ENCODE measurements around the gene PLD6. TPM values are rescaled to one million over a fixed set of nuclear protein-coding genes. Genes with fewer than 3 reads are reported as not detected.
A peak's percentile ranks its signal among the peaks of the same experiment; 100 is the strongest.
"Not testable (repeated sequence)": the region's sequence is repeated elsewhere in the genome, so short reads cannot be mapped to it uniquely, and the experiment has no call there.

Gene PLD6
- total RNA-seq, 4 donors from 2014 or later, result 7.1 to 20.7 (median 9.3) TPM

DNA sequence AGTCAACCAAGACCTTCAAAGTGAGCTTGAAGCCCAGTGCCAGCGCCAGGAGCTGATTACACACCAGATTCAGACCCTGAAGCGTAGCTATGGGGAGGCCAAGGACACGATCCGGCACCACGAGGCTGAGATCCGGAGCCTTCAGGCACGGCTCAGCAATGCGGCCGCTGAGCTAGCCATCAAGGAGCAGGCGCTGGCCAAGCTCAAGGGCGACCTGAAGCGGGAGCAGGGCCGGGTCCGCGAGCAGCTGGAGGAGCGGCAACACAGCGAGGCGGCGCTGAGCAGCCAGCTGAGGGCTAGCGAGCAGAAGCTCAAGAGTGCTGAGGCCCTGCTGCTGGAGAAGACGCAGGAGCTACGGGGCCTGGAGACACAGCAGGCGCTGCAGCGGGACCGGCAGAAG is 42.0 kb downstream of the PLD6 start:
- no peaks in the 10 kb centered on the region for H3K4me1 ChIP-seq
- no peaks in the 10 kb centered on the region for H3K27me3 ChIP-seq
- H3K9me3 ChIP-seq, result no peaks in the 10 kb centered on the region
- TF ChIP-seq POLR2AphosphoS5 (IDR thresholded peaks at IDR 0.05) (no peak), POLR2A (IDR thresholded peaks at IDR 0.05) (no peak), EP300 (IDR thresholded peaks at IDR 0.05) (no peak)
- TF ChIP-seq, protein P1, sequence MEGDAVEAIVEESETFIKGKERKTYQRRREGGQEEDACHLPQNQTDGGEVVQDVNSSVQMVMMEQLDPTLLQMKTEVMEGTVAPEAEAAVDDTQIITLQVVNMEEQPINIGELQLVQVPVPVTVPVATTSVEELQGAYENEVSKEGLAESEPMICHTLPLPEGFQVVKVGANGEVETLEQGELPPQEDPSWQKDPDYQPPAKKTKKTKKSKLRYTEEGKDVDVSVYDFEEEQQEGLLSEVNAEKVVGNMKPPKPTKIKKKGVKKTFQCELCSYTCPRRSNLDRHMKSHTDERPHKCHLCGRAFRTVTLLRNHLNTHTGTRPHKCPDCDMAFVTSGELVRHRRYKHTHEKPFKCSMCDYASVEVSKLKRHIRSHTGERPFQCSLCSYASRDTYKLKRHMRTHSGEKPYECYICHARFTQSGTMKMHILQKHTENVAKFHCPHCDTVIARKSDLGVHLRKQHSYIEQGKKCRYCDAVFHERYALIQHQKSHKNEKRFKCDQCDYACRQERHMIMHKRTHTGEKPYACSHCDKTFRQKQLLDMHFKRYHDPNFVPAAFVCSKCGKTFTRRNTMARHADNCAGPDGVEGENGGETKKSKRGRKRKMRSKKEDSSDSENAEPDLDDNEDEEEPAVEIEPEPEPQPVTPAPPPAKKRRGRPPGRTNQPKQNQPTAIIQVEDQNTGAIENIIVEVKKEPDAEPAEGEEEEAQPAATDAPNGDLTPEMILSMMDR (IDR thresholded peaks at IDR 0.05), result no peak
- no peak for ATAC-seq
- WGBS, 2 donors (ENCODE audit: low coverage in 1 of 2), result 90% methylated on average over 4 to 9 of the region's 25 CpGs
- H3K27ac ChIP-seq, result no peak overlapping the region
- no peak overlapping the region for H3K4me3 ChIP-seq
- peaks cover 0 to 100% of the 10 kb centered on the region in 2 donors for H3K36me3 ChIP-seq

DNA sequence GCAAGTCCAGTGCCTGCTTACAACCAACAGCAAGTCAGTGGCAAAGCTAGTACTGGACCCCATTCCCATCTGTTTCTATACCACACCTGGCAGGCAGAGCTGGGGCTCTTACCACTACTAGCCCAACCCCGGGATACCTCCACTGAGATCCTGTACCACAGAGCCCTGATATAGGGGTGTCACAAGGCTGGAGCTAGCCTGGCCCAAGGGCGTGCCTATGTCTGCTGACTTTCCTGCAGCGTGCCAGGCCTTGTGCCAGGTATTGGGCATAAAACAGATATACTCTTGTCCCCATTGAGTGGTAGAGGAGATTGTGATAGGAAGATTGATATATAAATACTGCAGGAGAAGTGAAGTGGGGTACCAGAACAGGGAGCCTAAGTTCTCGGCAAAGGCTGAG is 44.4 kb downstream of the PLD6 start:
- TF ChIP-seq, protein P1 (IDR thresholded peaks at IDR 0.05), result no peak
- TF ChIP-seq EP300 (IDR thresholded peaks at IDR 0.05) (no peak), POLR2AphosphoS5 (IDR thresholded peaks at IDR 0.05) (no peak)
- WGBS, 2 donors (ENCODE audit: low coverage in 1 of 2), result 87% methylated on average over 3 of the region's 4 CpGs; no CpG with 5 or more reads in 1 of the 2 donors
- Histone ChIP-seq H3K9me3 (no peaks in the 10 kb centered on the region), H3K27ac (no peak overlapping the region), H3K27me3 (no peaks in the 10 kb centered on the region), H3K36me3 (peaks cover 0 to 100% of the 10 kb centered on the region in 2 donors), H3K4me1 (no peaks in the 10 kb centered on the region), H3K4me3 (no peak overlapping the region)
- ATAC-seq, result no peak

DNA sequence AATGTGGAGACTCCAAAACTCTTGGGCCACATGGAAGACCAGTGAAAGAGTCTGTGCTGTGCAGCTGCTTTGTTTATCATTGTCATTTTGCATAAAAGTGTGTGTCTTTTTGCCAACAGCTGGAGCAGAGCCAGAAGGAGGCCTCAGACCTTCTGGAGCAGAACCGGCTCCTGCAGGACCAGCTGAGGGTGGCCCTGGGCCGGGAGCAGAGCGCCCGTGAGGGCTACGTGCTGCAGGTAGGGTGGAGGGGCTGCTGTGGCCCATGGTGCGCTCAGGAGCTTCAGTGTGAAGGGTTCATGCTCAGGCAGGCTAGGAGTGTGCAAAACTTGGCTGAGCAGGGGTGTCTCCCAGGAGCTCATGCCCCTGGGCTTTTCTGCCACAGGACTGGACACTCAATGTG is 45.0 kb downstream of the PLD6 start:
- no peak for TF ChIP-seq EP300 (IDR thresholded peaks at IDR 0.05)
- TF ChIP-seq POLR2AphosphoS5 (IDR thresholded peaks at IDR 0.05), result no peak
- no peak for TF ChIP-seq POLR2A (IDR thresholded peaks at IDR 0.05)
- TF ChIP-seq, protein P1 (IDR thresholded peaks at IDR 0.05), result no peak
- Histone ChIP-seq H3K4me1 (peaks cover 0 to 4% (median 0%) of the 10 kb centered on the region in 3 donors), H3K9me3 (no peaks in the 10 kb centered on the region), H3K27ac (no peak overlapping the region), H3K36me3 (peaks cover 0 to 100% of the 10 kb centered on the region in 2 donors), H3K4me3 (no peak overlapping the region), H3K27me3 (no peaks in the 10 kb centered on the region)
- ATAC-seq, result no peak
- WGBS, 2 donors (ENCODE audit: low coverage in 1 of 2), result 78% methylated on average over 6 of the region's 6 CpGs; no CpG with 5 or more reads in 1 of the 2 donors

DNA sequence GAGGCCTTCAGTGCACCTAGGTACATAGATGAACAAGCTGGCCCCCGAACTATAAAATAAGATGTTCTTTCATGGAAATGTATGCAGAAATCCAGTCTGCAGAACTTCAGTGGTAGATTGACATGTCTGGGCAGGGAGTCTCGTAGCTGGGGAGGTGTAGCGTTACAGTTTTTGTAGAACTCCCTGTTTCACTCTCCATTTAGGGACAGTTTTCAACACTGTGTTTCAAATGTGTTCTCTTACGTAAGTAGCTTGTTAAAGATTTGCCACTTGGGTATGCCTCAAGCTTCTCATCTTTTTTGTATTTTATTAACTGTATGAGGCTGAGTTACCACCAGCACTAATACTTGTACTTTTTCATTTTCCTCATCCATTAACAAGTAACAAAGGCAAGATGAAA is 46.6 kb downstream of the PLD6 start:
- H3K4me3 ChIP-seq, result no peak overlapping the region
- TF ChIP-seq, protein P1 (IDR thresholded peaks at IDR 0.05), result no peak
- TF ChIP-seq POLR2A (IDR thresholded peaks at IDR 0.05), result no peak
- no peak for TF ChIP-seq EP300 (IDR thresholded peaks at IDR 0.05)
- no peak for TF ChIP-seq POLR2AphosphoS5 (IDR thresholded peaks at IDR 0.05)
- peaks cover 0 to 100% of the 10 kb centered on the region in 2 donors for H3K36me3 ChIP-seq
- ATAC-seq, result no peak
- WGBS, 2 donors (ENCODE audit: low coverage in 1 of 2), result 71 to 90% methylated on average over 4 of the region's 4 CpGs
- no peaks in the 10 kb centered on the region for H3K27me3 ChIP-seq
- H3K9me3 ChIP-seq, result no peaks in the 10 kb centered on the region
- peaks cover 0 to 5% (median 0%) of the 10 kb centered on the region in 3 donors for H3K4me1 ChIP-seq
- no peak overlapping the region for H3K27ac ChIP-seq

DNA sequence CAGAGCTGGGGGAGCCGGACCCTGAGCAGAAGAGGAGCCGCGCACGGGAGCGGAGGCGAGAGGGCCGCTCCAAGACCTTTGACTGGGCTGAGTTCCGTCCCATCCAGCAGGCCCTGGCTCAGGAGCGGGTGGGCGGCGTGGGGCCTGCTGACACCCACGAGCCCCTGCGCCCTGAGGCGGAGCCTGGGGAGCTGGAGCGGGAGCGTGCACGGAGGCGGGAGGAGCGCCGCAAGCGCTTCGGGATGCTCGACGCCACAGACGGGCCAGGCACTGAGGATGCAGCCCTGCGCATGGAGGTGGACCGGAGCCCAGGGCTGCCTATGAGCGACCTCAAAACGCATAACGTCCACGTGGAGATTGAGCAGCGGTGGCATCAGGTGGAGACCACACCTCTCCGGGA is 47.6 kb downstream of the PLD6 start:
- not testable (repeated sequence) for ATAC-seq, H3K9me3 ChIP-seq, H3K4me3 ChIP-seq, H3K4me1 ChIP-seq, H3K27me3 ChIP-seq
- Histone ChIP-seq H3K27ac (peak overlapping the region in 1 of 4 donors; percentile 5), H3K36me3 (peaks cover 0 to 100% of the 10 kb centered on the region in 2 donors)
- WGBS, 2 donors (ENCODE audit: low coverage in 1 of 2), result no CpG with 5 or more reads among the region's 33 CpGs

All from gastroesophageal sphincter (tissue), 4 donors.